GM19099 (cell line): Measurements from ENCODE around the gene IGFBP2.

Experiments used
- POLR2A ChIP-seq: IDR thresholded peaks from 3 replicates; pipeline ENCODE4 v1.6.1; 2011; ENCODE audit warnings: low read depth; ENCODE audit not compliant: insufficient read length; ENCODE audit errors: extremely low read depth

Gene IGFBP2

GRCh38 chr2:216664593-216665034 lies 31.4 kb downstream of the IGFBP2 start:
- TF ChIP-seq POLR2A, result no peak

DNA sequence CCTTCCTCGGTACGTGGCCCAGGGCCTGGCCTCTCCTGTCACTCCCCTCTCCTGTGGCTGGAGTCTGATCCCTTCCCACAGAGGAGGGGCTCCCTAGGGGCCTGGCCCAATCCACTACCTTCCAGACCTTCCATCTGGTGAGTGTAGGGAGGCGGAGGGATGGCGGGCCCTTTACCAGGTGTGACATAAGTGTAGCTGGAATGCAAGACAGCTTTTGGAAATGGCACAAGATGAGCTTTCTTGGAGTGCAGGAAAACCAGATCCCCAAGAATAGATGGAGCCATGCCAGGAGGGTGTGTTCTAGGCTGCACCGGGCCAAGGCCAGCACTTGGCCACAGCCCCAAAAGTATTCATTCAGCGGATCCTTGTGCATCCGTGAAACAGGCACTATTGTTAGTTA lies 32.0 kb downstream of the IGFBP2 start:
- TF ChIP-seq POLR2A, result no peak

DNA sequence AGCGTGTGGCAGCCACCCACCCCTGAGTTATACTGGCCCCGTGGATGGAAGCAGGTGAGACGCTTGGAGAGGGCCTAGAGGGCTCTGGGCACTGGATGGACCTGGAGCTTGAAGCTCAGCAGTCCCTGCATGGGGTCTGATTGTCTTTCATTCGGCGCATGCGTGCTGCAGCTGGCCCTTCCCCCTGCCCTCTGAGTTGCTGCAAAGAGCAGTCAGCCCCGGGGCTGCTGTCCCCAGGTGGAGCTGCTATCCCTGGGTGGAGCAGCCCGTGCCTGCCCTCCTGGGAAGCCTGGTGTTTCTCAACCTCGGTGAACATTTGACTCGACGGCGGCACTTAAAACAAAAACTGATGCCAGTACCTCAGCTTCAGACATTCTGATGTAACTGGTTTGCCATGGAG lies 32.5 kb downstream of the IGFBP2 start:
- TF ChIP-seq POLR2A, result no peak

GRCh38 chr2:216666461-216667233 lies 33.4 kb downstream of the IGFBP2 start:
- no peak for TF ChIP-seq POLR2A

GRCh38 chr2:216670266-216671080 lies 37.3 kb downstream of the IGFBP2 start:
- TF ChIP-seq POLR2A, result no peak

GRCh38 chr2:216671081-216671411 lies 37.8 kb downstream of the IGFBP2 start:
- no peak for TF ChIP-seq POLR2A

DNA sequence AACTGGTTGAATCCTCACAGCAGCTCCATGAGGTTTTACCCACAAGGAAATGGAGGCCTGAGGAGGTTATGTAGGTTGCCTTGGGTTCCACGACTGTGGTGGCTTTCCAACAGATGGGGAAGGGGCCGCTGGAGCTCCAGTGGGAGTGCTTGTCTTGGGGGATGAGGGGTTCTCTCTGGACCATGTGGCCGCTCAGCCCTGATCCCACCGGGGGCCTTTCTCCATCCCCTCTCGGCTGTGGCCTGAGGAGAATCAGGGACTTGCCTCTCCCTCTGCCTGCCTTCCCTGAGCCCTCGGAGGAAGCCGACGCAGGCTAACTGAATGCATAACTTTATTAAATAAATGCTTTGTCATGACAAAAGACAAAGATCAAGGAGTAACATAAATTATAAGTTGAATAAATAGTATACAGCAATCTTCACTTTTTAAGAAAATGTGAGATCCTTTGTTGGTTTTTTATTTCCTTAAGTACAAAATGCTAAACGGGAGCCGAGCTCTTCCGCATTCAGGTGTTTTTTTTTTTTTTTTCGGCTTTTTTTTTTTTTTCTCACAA lies 38.6 kb downstream of the IGFBP2 start:
- TF ChIP-seq POLR2A, result no peak

GRCh38 chr2:216672466-216672865 lies 39.2 kb downstream of the IGFBP2 start:
- TF ChIP-seq POLR2A, result no peak

GRCh38 chr2:216673021-216673420 lies 39.8 kb downstream of the IGFBP2 start:
- TF ChIP-seq POLR2A, result no peak

DNA sequence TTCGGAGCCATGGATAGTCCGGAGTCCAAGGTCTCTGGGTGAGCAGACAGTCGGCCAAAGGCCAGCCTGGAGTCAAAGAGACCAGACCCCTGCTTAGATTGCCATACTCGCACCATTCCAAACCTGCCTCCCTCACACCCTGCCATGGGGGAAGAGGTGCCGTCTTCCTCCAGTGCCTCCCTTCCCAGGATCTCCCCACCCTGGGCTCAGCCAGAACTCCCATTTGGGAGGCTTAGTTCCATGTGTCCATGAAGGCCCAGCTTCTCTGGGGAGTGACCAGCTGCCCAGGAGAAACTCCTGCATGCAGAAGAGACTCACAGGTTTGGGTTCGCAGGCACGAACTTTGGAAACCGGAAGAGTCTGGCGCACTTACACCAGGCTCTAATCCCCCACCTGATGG lies 40.4 kb downstream of the IGFBP2 start:
- TF ChIP-seq POLR2A, result no peak

GRCh38 chr2:216674376-216674775 lies 41.2 kb downstream of the IGFBP2 start:
- no peak for TF ChIP-seq POLR2A

DNA sequence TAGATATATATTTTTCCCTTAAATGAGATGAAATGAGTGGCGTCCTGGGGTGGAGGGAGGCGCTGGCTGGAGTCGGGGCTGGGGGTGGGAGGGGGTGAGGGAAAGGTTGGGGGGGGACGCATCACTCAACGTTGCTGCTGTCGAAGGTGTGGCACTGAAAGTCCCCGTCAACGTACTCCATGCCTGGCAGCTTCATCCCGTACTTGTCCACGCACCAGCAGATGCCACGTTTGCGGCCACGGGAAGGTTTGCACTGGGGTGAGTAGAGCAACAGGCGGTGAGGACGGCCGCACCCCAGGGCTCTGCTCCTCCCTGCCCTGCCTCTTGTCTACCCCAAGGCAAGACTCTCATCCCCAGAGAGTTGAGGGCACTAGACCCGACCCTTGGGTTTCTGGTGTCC lies 43.4 kb downstream of the IGFBP2 start:
- TF ChIP-seq POLR2A, result no peak

DNA sequence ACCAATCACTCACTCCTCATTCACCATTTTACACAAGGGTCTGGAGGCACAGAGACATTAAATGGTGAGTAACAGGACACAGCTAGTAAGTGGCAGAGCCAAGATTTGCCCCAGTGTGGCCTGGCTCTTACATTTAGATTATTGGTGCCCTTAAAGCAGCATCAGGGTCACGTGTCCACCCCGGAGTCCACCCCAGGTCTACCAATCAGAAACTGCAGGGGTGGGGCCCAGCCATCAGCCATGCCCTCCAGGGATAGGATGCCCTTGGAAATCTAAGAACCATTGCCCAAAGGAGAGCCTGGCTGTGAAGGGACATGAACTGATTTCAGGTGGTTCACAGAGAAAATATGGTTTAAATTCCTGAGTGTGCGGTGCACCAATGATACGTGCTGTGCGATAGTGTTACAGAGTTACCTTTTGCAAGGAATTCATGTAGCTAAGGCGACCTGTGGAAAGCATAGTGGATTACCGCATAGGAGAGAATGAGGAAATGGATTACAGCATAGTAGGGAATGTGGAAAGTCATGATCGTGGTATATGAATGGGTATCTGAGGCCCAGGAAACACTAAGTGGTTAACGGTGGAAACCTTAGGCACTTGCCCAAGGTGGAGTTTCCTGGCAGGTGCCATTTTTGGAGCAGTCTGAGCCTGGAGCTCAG lies 44.3 kb downstream of the IGFBP2 start:
- no peak for TF ChIP-seq POLR2A

- no peak for TF ChIP-seq POLR2A
Observed at GRCh38 chr2:216678098-216678465, 44.9 kb downstream of the IGFBP2 start.
